Testis (tissue), 3 donors: ENCODE results near the gene MS4A6E. TPM values are rescaled to one million over a fixed set of nuclear protein-coding genes. Genes with fewer than 3 reads are reported as not detected.

ENCODE experiments used
- DNase-seq: peaks from one replicate; pipeline ENCODE4 v3.0.0-alpha.2; 2019
- H3K27ac ChIP-seq, 2 donors: fragments of 200-600 bp; sonication (generic); one replicate each; pipeline ENCODE4 v1.5.1; 2019
- H3K27me3 ChIP-seq: fragments of 200-600 bp; sonication (generic); one replicate; pipeline ENCODE4 v1.5.1; 2019
- H3K36me3 ChIP-seq: fragments of 200-600 bp; sonication (generic); one replicate; pipeline ENCODE4 v1.5.1; 2017; ENCODE audit warnings: low read depth; ENCODE audit errors: missing control alignments
- H3K4me1 ChIP-seq: fragments of 200-600 bp; sonication (generic); one replicate; pipeline ENCODE4 v1.5.1; 2019
- H3K4me3 ChIP-seq, 2 donors: fragments of 200-600 bp; sonication (generic); one replicate each; pipeline ENCODE4 v1.5.1; 2017 to 2019
- H3K9me3 ChIP-seq: fragments of 200-600 bp; sonication (generic); one replicate; pipeline ENCODE4 v1.5.1; 2017
- POLR2A ChIP-seq: fragments of 450-650 bp; IDR thresholded peaks from one replicate; pipeline ENCODE4 v1.6.1; 2017; ENCODE audit warnings: antibody characterized with exemption, mild to moderate bottlenecking, moderate library complexity
- WGBS, 2 donors: methylation state at CpG; one replicate each; pipeline ENCODE4 v1.1.5; 2018; 5-methylcytosine and 5-hydroxymethylcytosine counted together
- intact Hi-C: fragments of 100-400 bp; cut with DNase I; formaldehyde crosslinking; loops from one replicate; pipeline ENCODE4 v1.15.1; 2023; ENCODE audit warnings: low total_unique reads
- polyA plus RNA-seq: library from polyadenylated mRNA; stranded (reverse); fragments of 350-450 nt; fragmentation: Illumina TruSeq; extraction: RNeasy Lipid Tissue Mini Kit (QIAGEN cat#74804); gene quantifications from one replicate; pipeline ENCODE4 v1.2.3, GENCODE V29; 2014; ENCODE audit warnings: low read depth, low replicate concordance; ENCODE audit not compliant: insufficient read depth
- total RNA-seq, 2 donors: library from RNA; depleted of rRNA; stranded (reverse); fragments of >200 nt; gene quantifications; one replicate each; pipeline ENCODE4 v1.2.3, GENCODE V29; 2016
- TF ChIP-seq, protein P1 (sequence below), 3 experiments: fragments of 450-650 bp in 2 of 3; fragments of 200-600 bp in 1 of 3; sonication (generic) in 1 of 3; IDR thresholded peaks; one replicate each; pipeline ENCODE4 v1.5.1; 2016 to 2019; ENCODE audit warnings: antibody characterized with exemption in 3 of 3, mild to moderate bottlenecking in 2 of 3, moderate library complexity in 1 of 3

MS4A6E gene
- total and polyA plus RNA-seq, 3 donors from 2014 or later = 31.4 to 167 (median 75.4) TPM

DNA sequence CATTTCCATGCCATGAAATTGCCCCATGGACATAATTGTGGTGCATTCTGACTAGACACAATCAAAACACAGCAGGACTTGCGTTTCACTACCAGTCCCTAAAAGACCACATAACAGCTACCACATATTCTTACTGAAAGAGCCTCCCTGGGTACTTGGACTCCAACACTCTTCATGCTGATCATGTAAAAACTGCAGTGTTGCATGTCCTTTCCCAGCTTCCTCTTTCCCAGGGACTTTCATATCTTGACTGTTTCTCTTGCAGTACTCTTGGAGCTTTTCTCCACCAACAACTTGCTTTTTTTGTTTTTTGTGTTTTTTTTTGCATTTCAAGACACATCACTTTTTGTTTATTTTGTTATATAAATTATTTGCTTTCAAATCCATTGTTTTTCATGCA, 22.9 kb downstream of the MS4A6E start:
- H3K27ac ChIP-seq = no peak overlapping the region
- no peaks in the 10 kb centered on the region for H3K9me3 ChIP-seq
- intact Hi-C loops = no loop called here
- H3K4me1 ChIP-seq = no peaks in the 10 kb centered on the region
- no peak overlapping the region for H3K4me3 ChIP-seq
- 76 to 84% methylated on average over 1 of the region's 1 CpG for WGBS, 2 donors
- no peak for DNase-seq
- TF ChIP-seq, protein P1, sequence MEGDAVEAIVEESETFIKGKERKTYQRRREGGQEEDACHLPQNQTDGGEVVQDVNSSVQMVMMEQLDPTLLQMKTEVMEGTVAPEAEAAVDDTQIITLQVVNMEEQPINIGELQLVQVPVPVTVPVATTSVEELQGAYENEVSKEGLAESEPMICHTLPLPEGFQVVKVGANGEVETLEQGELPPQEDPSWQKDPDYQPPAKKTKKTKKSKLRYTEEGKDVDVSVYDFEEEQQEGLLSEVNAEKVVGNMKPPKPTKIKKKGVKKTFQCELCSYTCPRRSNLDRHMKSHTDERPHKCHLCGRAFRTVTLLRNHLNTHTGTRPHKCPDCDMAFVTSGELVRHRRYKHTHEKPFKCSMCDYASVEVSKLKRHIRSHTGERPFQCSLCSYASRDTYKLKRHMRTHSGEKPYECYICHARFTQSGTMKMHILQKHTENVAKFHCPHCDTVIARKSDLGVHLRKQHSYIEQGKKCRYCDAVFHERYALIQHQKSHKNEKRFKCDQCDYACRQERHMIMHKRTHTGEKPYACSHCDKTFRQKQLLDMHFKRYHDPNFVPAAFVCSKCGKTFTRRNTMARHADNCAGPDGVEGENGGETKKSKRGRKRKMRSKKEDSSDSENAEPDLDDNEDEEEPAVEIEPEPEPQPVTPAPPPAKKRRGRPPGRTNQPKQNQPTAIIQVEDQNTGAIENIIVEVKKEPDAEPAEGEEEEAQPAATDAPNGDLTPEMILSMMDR (IDR thresholded peaks at IDR 0.05) = no peak
- no peak for TF ChIP-seq POLR2A
- H3K36me3 ChIP-seq = no peaks in the 10 kb centered on the region
- no peaks in the 10 kb centered on the region for H3K27me3 ChIP-seq

- Histone ChIP-seq H3K4me3 (no peak overlapping the region), H3K9me3 (no peaks in the 10 kb centered on the region), H3K27ac (no peak overlapping the region), H3K36me3 (no peaks in the 10 kb centered on the region), H3K27me3 (no peaks in the 10 kb centered on the region), H3K4me1 (no peaks in the 10 kb centered on the region)
- no peak for DNase-seq
- 46 to 56% methylated on average over 2 of the region's 2 CpGs for WGBS, 2 donors
- no peak for TF ChIP-seq POLR2A
- TF ChIP-seq, protein P1 (IDR thresholded peaks at IDR 0.05) = no peak
- intact Hi-C loops = no loop called here
Observed at GRCh38 chr11:60357771-60358170, 30.7 kb downstream of the MS4A6E start.

DNA sequence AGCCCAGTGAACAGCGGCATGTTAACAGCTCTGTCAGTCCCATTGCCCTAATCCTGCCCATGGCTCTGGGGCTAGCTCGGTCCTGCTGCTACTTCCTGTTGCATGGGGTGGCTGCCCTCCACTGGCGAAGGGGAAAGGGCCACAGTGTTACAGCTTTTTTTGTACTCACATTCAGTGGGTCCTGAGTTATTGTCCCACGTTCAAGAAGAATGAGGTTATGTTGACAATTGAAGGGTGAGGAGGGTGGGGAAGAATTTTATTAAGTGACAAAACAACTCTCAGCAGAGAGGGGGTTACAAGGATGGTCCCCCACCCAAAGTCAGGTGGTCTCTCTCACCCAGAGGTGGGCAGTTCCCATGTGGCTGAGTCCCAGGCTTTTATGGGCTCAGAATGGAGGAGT, 33.6 kb downstream of the MS4A6E start:
- TF ChIP-seq, protein P1 (IDR thresholded peaks at IDR 0.05) = no peak
- TF ChIP-seq POLR2A = no peak
- intact Hi-C loops = no loop called here
- H3K4me1 ChIP-seq = no peaks in the 10 kb centered on the region
- no peaks in the 10 kb centered on the region for H3K9me3 ChIP-seq
- no peaks in the 10 kb centered on the region for H3K36me3 ChIP-seq
- no peak for DNase-seq
- no peak overlapping the region for H3K27ac ChIP-seq
- no peaks in the 10 kb centered on the region for H3K27me3 ChIP-seq
- H3K4me3 ChIP-seq = no peak overlapping the region
- WGBS, 2 donors = 75 to 84% methylated on average over 4 of the region's 4 CpGs

- intact Hi-C loops = no loop called here
Observed at GRCh38 chr11:60362241-60362640, 35.2 kb downstream of the MS4A6E start.

More at GRCh38 chr11:60362241-60362640, 35.2 kb downstream of the MS4A6E start:
- H3K4me1 ChIP-seq = no peaks in the 10 kb centered on the region
- no peak for DNase-seq
- H3K4me3 ChIP-seq = no peak overlapping the region
- no peak overlapping the region for H3K27ac ChIP-seq
- H3K27me3 ChIP-seq = no peaks in the 10 kb centered on the region
- TF ChIP-seq POLR2A = no peak
- TF ChIP-seq, protein P1 (IDR thresholded peaks at IDR 0.05) = no peak
- 44 to 61% methylated on average over 1 of the region's 1 CpG for WGBS, 2 donors
- H3K9me3 ChIP-seq = no peaks in the 10 kb centered on the region
- no peaks in the 10 kb centered on the region for H3K36me3 ChIP-seq
